Suppressor macrophage treated with lipopolysaccharide for 4 hours (primary cell): ENCODE results near the gene POLD3.
A peak's percentile ranks its signal among the peaks of the same experiment; 100 is the strongest.

Source experiments
- DNase-seq: peaks from one replicate; pipeline ENCODE4 v3.0.0-alpha.2; 2020

Gene POLD3

GRCh38 chr11:74676596-74676995, 84.2 kb downstream of the POLD3 start:
- no peak for DNase-seq

DNA sequence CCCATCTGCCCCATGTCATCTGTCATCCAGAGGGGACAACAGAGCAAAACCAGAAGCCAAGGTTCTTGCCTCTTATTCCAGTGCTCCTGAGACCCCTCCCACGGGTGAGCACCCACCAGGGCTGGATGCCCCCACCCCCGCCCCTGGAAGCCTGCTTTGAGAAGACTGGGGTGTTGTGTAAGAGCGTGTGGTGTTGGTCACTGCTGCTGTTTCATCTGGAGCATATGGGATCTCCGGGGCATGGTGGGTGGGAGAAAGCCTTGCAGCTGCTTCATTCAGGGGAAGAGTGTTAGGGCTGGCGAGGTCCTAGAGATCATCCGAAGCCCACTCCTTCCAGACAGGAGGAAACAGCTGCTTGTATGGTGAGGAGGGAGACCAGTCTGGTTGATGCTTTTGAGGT, 84.7 kb downstream of the POLD3 start:
- no peak for DNase-seq

DNA sequence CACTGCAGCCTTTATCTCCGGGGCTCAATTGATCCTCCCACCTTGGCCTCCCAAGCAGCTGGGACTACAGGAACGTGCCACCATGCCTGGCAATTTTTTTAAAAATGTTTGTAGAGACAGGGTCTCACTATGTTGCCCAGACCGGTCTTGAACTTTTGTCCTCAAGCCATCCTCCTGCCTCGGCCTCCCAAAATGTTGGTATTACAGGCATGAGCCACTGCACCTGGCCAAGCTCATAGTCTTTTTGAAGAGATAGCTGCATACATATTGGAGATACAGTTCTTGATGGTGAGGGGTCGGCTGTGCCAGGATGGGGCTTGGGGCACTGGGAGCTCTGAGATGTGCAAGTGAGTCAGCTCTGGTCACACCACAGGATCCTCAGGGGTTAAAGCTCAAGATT, 85.7 kb downstream of the POLD3 start:
- no peak for DNase-seq

DNA sequence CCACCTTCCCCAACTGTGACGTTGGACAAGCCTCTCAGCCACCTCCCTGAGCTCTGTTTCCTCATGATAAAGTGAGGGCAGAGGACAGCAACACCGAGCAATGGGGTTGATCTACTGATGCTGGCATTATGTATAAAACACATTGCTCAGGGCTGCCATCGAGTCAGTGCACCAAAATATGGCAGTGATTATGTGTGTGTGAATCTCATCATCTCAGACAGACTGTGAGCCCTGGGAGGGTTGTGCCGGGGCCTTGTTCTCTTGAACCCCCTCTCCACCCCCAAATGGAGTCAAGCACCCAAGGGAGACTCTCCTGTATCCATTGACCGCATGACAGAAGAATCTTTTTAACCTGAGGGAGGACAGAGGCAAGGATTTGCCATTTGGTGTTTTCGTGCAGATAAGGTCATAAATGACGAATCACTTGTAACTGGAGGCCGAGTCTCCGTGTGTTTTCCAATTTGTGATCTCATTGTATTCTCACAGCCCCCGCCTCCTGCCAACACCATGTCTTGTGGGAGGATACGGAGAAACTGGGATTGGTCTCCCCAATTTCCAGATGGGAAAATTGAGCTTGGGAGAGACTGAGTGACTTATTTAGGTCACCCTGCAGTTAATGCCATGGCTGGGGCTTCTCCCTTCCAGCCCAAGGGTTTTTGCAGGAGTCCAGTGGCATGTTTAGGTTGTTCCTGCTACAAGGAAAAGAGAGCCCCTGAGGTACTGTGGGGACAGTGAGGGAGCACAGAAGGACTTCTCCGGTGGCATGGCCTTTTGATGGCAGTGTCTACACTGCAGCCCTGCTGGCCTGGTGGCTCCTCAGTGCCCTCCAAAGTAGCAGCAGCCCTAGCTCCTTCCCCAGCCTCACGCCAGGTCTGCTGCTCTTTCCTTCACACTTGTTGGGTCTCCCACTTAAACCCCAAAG, 86.5 kb downstream of the POLD3 start:
- no peak for DNase-seq

DNA sequence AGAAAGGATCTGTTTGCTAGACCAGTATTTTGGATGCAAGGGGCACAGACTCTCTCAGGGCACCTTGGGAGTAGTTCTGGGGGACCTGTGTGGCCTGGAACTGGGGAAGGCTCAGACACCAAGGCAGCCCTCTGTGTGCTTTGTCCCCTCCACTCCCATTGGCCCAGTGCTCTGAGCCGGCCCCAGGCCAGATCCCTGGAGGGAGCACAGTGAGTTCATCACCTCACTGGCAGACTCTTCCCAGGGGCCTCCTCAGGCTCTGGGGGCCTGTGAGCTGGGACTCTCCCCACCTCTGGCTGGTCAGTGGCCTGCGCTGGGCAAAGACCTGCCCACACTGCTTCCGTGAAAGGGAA, 87.1 kb downstream of the POLD3 start:
- DNase-seq, result no peak

DNA sequence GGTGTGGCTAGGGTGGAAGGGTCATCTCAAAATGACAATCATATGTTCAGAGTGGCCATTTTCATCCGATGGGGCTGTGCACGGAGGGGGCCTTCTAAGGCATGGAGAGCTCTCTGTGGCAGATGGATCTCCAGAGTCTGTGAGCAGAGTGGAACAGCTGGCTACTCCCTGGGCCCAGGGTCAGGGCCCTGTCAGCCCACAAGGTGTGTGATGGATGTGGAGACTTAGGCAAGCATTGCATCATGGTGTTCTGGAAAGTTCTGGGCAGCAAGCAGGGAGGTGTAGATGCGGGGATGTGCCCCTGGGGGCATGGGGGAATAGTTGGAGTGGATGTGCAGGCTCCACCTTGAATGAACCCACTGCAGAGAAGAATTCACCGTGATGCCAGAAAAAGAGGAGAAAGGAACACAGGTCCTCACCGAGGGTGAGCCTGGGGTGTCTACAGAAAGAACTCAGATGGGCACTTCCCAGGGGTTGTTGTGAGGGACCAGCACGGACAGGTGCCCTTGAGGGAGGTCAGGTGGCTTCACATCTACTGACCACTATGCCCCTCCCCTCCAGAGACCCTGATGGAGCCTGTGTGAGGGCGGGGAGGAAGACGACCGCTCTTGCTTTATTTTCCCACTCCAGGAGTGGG, 87.8 kb downstream of the POLD3 start:
- DNase-seq, result no peak

DNA sequence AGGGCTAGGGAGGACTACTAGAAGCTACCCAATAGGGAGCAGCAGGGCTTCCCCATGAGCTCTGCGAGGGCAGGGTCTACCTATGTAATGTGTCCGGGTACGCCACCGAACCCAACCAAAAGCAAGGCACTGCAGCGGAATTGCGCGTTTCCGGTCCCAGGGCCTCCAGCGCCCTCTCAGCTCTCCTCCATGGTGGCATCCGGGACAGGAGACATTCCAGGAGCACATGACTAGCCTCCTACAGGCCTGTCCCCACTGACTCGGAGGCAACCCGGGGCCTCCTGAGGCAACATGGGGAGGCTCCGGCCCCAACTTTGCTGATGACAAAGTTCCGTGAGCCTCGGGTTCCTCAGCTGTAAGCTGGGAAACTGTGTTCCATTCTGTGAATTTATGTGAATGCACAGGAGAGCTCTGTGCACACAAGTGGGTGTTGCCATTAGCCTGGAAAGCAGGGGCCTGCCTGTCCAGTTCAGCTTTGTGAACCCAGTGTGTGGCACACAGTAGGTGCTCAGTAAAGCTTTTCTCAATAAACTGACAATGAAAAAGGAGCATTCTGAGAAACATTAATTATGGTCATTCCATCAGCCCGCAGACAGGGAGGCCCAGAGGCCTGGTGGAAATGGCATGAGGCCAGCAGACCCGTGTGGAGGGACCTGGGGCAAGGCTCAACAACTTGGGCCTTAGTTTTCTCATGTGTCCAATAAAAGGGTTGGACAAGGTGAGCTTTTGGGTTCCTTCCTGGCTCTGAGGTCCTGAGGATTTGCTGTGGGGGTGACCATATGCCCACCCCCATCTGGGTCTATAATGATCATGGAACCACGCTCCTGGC, 88.5 kb downstream of the POLD3 start:
- DNase-seq, result no peak

DNA sequence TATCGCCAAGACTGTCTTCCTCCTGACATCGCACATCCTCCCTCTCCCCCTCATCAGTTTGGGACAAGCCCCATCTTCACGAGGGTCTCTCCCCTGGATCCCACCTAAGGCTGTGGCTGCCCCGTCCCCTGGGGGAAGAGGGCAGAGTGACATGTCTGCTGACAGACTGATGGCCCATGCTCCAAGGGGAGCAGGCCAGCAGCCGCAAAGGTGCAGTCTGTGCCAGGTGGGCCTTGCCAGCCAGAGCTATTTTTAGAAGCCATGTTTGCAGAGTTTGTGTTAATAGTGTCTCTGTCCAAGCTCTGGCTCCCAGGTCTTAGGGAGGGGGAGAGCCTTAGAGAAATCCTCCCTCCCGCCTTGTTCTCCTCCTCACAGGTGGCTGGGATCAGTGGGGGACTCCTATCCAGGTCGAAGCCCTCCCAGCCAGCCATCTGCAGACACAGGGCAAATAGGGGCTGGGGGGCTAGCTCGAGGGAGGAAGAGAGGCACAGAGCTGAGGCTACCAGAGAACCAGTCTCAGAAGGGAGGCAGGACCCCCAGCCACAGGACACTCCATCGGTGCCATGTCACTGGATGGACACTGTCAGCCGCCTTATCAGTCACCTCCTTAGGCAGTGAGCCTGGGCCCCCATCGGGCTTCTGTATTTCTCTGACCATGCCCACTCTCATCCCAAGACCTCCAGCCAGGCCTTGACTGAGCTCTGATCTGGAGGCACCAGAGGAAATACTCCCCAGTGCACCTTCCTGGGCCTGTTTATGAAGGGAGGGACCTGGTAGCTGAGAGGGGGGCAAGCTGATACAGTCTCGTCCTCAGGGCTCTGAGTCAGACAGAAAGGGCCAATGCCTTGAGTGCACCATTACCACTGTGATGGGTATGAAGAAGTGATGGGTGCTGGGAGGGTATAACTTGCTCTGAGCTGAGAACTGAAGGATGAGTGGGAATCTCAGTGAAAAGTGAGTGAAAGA, 89.6 kb downstream of the POLD3 start:
- no peak for DNase-seq

DNA sequence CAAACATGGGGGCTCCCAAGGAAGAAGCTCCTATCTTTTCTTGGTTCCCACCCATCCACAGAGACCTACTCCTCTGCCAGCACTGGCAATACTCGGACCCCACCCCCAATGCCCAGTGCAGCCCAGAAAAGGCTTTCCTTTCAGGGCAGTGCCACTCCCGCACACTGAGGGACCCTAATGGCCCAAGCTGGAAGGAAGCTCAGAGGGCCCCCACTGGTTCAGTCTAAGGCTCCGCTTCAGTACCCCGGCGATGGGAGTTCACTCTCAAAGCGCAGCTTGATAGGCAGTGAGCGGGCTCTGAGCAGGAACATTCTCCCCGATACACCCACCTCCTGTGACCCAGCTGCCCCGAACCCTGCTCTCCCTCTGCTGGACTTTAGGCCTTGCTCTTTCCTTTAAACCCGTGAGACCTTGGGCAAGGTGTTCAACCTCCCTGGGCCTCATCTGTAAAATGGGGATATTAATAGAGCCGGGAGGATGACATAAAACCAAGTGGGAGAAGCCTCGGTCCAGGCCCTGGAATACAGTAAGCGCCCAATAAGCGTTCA, 90.4 kb downstream of the POLD3 start:
- DNase-seq, result no peak

- DNase-seq, result no peak
Measured at GRCh38 chr11:74683279-74683871, 91.0 kb downstream of the POLD3 start.

GRCh38 chr11:74683941-74684481, 91.6 kb downstream of the POLD3 start:
- no peak for DNase-seq

DNA sequence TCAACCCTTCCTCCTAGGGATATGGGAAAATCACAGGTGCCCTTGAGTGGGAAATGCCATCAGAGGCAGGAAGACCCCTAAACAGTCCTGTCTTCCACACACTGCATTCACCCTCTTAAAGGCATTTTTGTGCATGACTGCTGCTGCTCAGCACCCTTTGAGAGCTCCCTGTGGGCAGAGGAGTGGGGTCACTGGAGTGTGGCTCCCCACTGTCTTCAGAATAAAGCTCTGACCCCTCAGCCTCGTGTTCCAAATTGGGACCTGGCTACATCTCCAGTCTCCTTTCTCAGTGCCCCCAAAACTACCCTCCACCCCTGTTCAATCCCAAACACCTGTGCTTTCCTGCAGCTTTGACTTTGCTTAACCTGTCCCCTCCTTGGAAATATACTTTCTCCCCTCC, 92.3 kb downstream of the POLD3 start:
- DNase-seq, result no peak

GRCh38 chr11:74685338-74685737, 93.0 kb downstream of the POLD3 start:
- no peak for DNase-seq

GRCh38 chr11:74685905-74686304, 93.5 kb downstream of the POLD3 start:
- DNase-seq, result peak; percentile 95

DNA sequence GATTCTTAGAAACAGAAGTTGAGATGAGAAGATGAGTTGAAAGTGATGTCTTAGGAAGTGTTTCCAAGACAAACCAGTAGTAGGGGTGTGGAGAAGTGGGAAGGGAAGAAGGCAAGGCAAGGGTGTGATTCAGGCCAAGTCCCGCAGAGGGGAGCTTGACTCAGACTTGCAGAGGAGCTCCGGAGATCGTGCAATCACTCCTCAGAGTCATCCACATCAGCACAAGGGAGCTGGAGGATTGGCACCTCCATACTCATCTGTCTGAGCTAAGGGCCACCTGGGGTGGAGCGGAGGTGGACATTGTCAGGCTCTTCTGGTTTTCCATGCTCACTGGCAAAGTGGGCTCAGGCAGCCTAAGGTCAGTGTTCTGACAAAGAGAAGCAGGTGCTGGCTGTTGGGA, 94.4 kb downstream of the POLD3 start:
- DNase-seq, result peak; percentile 64

- DNase-seq, result peak; percentile 58
Measured at GRCh38 chr11:74687237-74688023, 95.0 kb downstream of the POLD3 start.

- DNase-seq, result peak; percentile 44
Measured at GRCh38 chr11:74689666-74690065, 97.3 kb downstream of the POLD3 start.

DNA sequence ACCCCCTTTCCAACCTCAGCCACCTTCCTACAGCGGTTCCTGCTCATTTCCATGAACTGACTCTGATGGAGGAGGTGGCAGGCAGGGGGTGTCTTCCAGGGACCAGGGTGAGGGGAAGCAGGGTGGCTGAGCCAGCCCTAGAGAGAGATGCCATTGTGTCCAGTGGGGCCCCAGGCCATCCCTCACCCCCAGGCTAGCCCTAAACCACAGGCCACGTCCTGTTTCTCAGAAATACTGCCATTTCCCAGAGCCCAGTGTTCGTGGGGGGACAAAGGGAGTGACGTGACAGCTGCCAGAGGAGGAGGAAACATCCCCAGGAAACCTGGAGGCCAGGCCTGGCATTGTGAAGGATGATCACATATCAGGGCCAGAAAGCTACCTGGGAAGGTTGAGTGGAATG, 99.4 kb downstream of the POLD3 start:
- no peak for DNase-seq
